BE2C (cell line): Measurements from ENCODE around the gene ECEL1. TPM values are rescaled to one million over a fixed set of nuclear protein-coding genes. Genes with fewer than 3 reads are reported as not detected.
"Not testable (repeated sequence)": the region's sequence is repeated elsewhere in the genome, so short reads cannot be mapped to it uniquely, and the experiment has no call there.

ENCODE experiments used
- DNase-seq: peaks from one replicate; pipeline ENCODE4 v3.0.0-alpha.2; 2020
- H3K27me3 ChIP-seq: fragments of 250-450 bp; sonication (Bioruptor Pico); 2 replicates; pipeline ENCODE4 v1.5.1; 2020; ENCODE audit warnings: mild to moderate bottlenecking
- H3K36me3 ChIP-seq: fragments of 250-450 bp; sonication (Bioruptor Pico); 2 replicates; pipeline ENCODE4 v1.5.1; 2020; ENCODE audit warnings: mild to moderate bottlenecking
- H3K4me1 ChIP-seq: fragments of 250-450 bp; sonication (Bioruptor Pico); 2 replicates; pipeline ENCODE4 v1.5.1; 2020
- H3K4me3 ChIP-seq: 2 replicates; pipeline ENCODE4 v1.5.1; 2011; ENCODE audit warnings: low read depth, low read length
- H3K9me3 ChIP-seq: fragments of 250-450 bp; sonication (Bioruptor Pico); 2 replicates; pipeline ENCODE4 v1.5.1; 2020
- CTCF ChIP-seq: IDR thresholded peaks from 2 replicates; pipeline ENCODE4 v1.5.1; 2012; ENCODE audit warnings: mild to moderate bottlenecking, low read depth, low read length
- polyA plus RNA-seq: library from polyadenylated mRNA; unstranded; fragments of >200 nt; gene quantifications from one replicate; pipeline ENCODE4 v1.2.1, GENCODE V29; 2012; ENCODE audit warnings: low read depth, missing spikeins; ENCODE audit not compliant: insufficient read length, insufficient read depth

The ECEL1 gene, protein sequence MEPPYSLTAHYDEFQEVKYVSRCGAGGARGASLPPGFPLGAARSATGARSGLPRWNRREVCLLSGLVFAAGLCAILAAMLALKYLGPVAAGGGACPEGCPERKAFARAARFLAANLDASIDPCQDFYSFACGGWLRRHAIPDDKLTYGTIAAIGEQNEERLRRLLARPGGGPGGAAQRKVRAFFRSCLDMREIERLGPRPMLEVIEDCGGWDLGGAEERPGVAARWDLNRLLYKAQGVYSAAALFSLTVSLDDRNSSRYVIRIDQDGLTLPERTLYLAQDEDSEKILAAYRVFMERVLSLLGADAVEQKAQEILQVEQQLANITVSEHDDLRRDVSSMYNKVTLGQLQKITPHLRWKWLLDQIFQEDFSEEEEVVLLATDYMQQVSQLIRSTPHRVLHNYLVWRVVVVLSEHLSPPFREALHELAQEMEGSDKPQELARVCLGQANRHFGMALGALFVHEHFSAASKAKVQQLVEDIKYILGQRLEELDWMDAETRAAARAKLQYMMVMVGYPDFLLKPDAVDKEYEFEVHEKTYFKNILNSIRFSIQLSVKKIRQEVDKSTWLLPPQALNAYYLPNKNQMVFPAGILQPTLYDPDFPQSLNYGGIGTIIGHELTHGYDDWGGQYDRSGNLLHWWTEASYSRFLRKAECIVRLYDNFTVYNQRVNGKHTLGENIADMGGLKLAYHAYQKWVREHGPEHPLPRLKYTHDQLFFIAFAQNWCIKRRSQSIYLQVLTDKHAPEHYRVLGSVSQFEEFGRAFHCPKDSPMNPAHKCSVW
- polyA plus RNA-seq = 0.37 TPM

DNA sequence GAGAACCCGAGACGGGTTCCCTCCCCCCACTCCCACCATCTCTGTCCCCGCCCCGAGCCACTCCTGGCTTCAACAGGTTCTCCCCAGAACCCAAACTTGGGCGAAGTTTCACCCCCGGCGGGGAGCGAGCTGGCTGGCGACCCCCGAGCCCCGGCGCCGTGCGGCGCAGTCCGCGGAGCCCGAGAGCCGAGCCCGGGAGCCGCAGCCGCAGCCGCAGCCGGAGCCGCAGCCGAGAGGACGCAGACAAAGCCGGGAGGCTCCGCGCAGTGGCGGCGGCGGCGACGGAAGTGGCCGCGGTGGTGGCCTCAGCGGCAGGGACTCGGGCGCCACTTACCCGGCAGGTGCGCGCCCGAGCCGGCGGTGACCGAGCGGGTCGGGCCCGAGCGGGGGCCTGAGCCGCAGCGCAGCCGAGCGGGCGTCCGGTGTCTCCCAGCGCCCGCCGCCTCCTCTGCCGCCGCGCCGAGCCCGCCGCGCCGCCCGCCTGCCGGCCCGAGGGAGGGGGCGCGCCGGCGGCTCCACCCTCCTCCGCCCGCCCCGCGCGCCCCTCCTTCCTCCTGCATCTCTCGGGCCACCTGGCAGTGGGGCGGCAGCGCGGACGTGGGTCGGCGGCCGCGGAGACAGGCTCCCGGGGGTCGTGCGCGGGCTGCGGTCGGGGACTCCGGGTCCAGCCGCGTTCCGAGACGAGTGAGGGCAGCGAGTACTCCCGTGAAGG is at the start of gene ECEL1:
Gene ECEL1 (minus strand): TSS at position 450 of the 712 bp plus-strand sequence. CDS start 1,181 bp downstream, outside the sequence.
- Histone ChIP-seq H3K27me3 (peaks cover 51% of the 10 kb centered on the region), H3K4me1 (no peaks in the 10 kb centered on the region), H3K9me3 (no peaks in the 10 kb centered on the region), H3K36me3 (no peaks in the 10 kb centered on the region), H3K4me3 (no peak within 1 kb of the TSS)
- no peak for DNase-seq
- no peak for TF ChIP-seq CTCF

- Histone ChIP-seq H3K4me1 (peaks cover 7% of the 10 kb centered on the region; the same call in 1 of the 2 replicates), H3K4me3 (no peak overlapping the region), H3K36me3 (no peaks in the 10 kb centered on the region), H3K9me3 (no peaks in the 10 kb centered on the region), H3K27me3 (no peaks in the 10 kb centered on the region)
- peak; percentile 50 for TF ChIP-seq CTCF
- no peak for DNase-seq
These were observed 49.4 kb upstream of the ECEL1 start for GRCh38 chr2:232537079-232537478.

DNA sequence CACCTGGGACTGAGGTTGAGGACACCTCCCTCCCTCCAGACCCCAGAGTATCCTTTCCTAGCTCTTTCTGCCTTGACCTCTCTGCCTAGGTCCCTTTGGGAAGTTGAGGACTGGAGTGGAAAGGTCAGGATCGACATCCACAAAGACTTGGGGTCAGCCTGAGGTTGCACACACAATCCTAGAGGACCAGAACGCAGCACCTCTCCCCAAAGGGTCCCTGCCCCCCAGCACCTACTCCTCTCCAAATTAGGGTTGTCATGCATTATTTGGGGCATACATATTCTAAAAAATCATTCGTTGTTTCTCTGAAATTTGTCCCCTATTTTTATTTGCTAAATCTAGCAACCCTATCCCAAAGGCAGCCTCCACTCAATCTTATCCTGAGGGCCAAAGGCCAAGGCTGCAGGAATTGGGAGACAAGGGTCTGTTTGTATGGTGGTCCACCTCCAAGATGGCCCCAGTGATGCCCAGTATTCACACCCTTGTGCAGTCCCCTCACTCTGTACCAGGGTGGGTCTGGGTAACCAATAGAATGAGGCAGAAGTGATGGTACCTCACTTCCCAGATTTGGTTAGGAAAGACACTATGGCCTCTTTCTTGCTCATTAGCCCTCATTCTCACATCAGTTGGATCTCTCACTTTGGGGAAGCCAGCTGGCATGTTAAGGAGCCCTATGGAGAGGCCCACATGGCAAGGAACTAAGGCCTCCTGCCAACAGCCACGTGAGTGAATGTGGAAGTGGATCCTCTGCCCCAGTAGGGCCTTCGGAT is 48.3 kb upstream of the ECEL1 start:
- no peaks in the 10 kb centered on the region for H3K9me3 ChIP-seq
- no peaks in the 10 kb centered on the region for H3K36me3 ChIP-seq
- no peak for TF ChIP-seq CTCF
- DNase-seq = no peak
- no peaks in the 10 kb centered on the region for H3K27me3 ChIP-seq
- H3K4me1 ChIP-seq = peaks cover 7% of the 10 kb centered on the region; the same call in 1 of the 2 replicates
- no peak overlapping the region for H3K4me3 ChIP-seq

DNA sequence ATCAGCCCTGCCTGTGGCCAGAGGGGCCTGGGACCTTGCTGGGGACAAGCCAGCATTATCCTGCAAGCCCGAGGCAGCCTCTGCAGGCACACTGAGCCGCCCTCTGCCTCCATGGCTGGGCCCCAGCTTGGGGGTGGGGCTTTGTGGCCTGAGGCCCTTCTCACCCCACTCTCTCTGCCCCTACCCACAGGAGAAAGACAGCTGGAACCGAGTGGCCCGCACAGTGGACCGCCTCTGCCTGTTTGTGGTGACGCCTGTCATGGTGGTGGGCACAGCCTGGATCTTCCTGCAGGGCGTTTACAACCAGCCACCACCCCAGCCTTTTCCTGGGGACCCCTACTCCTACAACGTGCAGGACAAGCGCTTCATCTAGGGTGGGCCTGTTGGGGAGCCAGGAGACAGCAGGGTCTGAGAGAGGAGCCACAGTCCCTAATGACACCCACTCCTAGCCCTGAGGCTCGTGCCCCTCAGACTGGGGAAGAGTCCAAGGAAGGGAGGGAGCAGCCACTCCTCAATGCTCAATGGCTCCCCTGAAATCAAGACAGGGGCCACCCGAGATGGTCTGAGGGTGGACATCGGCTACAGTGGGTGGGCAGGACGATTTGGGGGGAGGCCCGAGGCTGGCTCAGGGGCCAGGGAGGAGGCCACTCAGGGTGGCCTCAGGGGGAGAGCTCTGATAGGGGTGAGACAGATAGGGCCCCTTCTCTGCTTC is 47.5 kb upstream of the ECEL1 start:
- Histone ChIP-seq H3K36me3 (no peaks in the 10 kb centered on the region), H3K4me1 (peaks cover 7% of the 10 kb centered on the region; the same call in 1 of the 2 replicates), H3K4me3 (no peak overlapping the region), H3K27me3 (no peaks in the 10 kb centered on the region), H3K9me3 (no peaks in the 10 kb centered on the region)
- no peak for TF ChIP-seq CTCF
- no peak for DNase-seq

DNA sequence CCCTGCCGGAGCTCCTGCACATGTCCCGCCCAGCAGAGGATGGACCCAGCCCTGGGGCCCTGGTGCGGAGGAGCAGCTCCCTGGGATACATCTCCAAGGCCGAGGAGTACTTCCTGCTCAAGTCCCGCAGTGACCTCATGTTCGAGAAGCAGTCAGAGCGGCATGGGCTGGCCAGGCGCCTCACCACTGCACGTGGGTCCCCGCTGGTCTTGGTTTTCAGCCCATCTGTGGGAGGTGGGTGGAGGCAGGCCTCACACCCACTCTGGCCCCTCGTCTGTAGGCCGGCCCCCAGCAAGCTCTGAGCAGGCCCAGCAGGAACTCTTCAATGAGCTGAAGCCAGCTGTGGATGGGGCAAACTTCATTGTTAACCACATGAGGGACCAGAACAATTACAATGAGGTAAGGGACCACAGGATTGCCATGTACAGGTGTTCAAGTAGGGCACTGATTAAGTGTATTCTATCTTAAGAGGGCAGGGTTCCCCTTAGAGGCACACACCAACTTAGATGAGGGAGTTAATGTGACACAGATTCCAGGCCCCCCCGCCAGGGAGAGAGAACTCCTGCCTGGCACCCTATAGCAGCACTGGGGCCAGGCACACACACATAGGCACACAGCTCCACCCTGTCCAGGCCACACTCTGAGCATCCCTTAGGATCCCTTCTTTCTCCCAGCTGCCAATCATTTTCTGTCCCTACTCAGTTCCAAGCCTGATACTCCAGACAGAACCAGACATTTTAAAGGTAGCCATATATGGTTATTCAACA is 46.5 kb upstream of the ECEL1 start:
- H3K36me3 ChIP-seq = no peaks in the 10 kb centered on the region
- no peaks in the 10 kb centered on the region for H3K9me3 ChIP-seq
- no peak for DNase-seq
- H3K27me3 ChIP-seq = no peaks in the 10 kb centered on the region
- H3K4me1 ChIP-seq = peaks cover 7% of the 10 kb centered on the region; the same call in 1 of the 2 replicates
- H3K4me3 ChIP-seq = no peak overlapping the region
- no peak for TF ChIP-seq CTCF

DNA sequence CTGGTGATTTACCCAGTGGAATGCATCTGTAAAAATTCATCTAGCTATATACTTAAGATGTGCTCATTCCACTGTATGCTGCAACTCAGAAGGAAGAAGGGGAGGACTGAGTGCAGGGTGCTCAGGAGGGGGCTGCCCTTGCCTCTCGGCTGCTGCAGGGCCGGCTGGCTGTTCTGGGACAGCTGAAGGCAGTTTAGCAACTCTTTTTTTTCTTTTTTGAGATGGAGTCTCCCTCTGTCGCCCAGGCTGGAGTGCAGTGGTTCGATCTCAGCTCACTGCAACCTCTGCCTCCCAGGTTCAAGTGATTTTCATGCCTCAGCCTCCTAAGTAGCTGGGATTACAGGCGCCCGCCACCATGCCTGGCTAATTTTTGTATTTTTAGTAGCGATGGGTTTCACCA is 45.2 kb upstream of the ECEL1 start:
- H3K27me3 ChIP-seq, H3K4me3 ChIP-seq, H3K36me3 ChIP-seq, DNase-seq, H3K9me3 ChIP-seq, H3K4me1 ChIP-seq: not testable (repeated sequence)
